GM12874 (cell line): ENCODE results near the gene SMIM13.

ENCODE experiments used
- TF ChIP-seq, protein P1 (sequence below): IDR thresholded peaks from 2 replicates; pipeline ENCODE4 v1.5.1; 2011; ENCODE audit warnings: low read depth, mild to moderate bottlenecking, control low read depth, low read length, moderate library complexity; ENCODE audit not compliant: insufficient read depth

Gene SMIM13

GRCh38 chr6:11097476-11097875, 3.8 kb downstream of the SMIM13 start:
- TF ChIP-seq, protein P1, sequence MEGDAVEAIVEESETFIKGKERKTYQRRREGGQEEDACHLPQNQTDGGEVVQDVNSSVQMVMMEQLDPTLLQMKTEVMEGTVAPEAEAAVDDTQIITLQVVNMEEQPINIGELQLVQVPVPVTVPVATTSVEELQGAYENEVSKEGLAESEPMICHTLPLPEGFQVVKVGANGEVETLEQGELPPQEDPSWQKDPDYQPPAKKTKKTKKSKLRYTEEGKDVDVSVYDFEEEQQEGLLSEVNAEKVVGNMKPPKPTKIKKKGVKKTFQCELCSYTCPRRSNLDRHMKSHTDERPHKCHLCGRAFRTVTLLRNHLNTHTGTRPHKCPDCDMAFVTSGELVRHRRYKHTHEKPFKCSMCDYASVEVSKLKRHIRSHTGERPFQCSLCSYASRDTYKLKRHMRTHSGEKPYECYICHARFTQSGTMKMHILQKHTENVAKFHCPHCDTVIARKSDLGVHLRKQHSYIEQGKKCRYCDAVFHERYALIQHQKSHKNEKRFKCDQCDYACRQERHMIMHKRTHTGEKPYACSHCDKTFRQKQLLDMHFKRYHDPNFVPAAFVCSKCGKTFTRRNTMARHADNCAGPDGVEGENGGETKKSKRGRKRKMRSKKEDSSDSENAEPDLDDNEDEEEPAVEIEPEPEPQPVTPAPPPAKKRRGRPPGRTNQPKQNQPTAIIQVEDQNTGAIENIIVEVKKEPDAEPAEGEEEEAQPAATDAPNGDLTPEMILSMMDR, result no peak

DNA sequence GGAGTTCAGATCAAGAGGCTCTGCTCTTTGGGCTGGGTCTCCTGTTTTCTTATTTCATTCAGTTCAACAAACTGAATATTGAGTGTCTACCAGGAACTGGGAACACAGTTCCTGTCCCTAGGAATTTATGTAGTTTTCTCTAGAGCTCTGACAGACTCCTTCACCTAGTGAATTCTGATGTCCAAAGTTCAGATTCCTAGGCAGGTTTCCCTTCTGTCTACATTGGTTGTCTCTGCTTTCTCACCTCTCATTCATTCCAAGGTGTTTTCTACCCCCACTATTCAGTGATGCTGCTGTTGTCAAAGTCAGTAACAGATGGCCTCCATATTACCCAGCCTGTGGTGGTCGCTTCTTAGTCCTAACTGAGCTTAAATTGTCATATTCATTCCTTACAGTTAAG, 4.4 kb downstream of the SMIM13 start:
- TF ChIP-seq, protein P1, result no peak

DNA sequence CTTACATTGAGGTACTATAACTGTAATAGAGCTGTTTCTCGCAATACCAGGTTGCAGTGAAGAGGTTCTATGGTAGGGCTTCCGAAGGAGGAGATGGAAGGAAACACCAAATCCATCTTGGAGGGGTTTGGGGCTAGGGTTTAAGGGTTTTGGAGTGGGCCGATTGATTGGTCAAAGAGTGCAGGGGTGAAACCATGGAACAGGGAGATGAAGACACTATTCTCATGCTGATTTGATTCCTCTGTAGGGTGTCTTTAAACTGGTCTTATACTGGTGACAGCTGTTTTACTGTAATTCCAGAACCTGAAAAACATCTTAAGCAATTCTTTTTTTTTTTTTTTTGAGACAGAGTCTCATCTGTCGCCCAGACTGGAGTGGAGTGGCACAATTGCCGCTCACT, 7.8 kb downstream of the SMIM13 start:
- TF ChIP-seq, protein P1, result no peak

- TF ChIP-seq, protein P1, result no peak
These were observed 9.4 kb downstream of the SMIM13 start for GRCh38 chr6:11103065-11103464.

DNA sequence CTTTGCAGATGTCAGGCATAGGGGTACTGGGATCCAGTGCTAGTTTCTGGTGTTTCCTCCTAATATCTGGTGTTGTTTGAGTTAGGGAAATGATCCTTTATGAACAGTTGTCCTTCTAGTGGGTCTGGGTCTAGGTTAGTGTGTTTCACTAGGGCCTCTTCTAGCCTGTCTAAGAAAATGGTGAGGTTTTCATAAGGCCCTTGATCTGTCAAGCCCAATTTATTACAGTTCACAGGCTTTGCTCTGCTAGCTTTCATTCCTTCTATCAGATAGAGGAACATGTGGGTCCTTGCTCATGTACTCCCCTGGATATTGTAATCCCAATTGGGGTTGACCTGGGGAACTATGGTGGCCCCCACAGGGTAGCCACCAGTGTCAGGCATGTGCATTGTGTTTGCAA, 15.1 kb downstream of the SMIM13 start:
- TF ChIP-seq, protein P1, result no peak

DNA sequence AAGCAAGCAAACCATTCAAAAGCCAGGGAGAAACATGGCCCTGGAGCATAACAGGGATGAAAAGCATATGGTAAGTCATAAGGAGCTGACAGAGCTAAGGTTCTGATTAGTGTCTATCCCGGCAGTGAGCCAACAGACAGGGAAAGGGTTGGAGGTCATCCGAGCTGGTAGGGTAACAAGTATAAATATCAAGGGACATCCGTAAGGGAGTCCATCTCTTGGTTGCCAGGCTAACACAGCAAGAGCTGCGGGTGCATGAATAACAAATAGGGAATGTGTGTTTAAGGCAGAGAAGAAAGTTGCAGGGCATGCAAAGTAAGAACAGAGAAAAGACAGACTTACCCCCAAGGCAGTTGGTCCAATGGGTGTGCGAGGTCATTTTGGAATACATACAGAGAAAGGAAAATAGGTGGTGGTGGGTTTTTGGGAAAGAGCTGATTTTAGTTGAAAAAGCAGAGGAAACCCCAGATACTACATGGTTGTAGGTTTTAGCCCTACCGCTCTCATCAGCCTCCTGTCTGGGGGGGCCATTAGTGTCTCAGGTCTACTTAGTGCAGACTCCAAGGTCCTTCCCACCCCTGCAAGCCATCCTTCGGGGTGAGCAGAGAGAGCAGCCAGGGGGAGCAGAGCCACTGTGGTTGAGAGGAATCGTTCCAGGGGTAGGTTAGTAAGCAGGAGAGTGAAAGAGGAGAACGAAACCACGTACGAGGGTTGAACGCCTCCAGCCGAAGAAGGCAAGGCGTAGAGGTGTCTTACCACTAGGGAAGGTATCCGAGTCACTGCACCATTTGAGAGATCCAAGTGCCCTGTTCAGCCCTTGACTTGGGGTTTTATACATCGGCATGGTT, 17.5 kb downstream of the SMIM13 start, which contains the start of gene ERVFRD-1:
Gene ERVFRD-1, minus strand, starts transcription at position 805 of the 848 bp plus-strand sequence. CDS start 6,415 bp downstream, outside the sequence.
- TF ChIP-seq, protein P1, result no peak

GRCh38 chr6:11111769-11112437, 18.3 kb downstream of the SMIM13 start:
- TF ChIP-seq, protein P1, result no peak
